Suprapubic skin (tissue), 4 donors: ENCODE data around the gene UGT2A2.

Source experiments
- POLR2A ChIP-seq, 2 donors: fragments of 450-650 bp; IDR thresholded peaks; one replicate each; pipeline ENCODE4 v1.6.1; 2017; ENCODE audit warnings: antibody characterized with exemption in 2 of 2, mild to moderate bottlenecking in 2 of 2, moderate library complexity in 2 of 2
- POLR2AphosphoS5 ChIP-seq, 3 donors: sonication (generic); formaldehyde crosslinking; IDR thresholded peaks; one replicate each; pipeline ENCODE4 v1.6.1; 2017; ENCODE audit warnings: antibody characterized with exemption in 3 of 3
- TF ChIP-seq, protein P1 (sequence below), 2 donors: fragments of 200-600 bp in 1 of 2; fragments of 450-650 bp in 1 of 2; sonication (generic) in 1 of 2; IDR thresholded peaks; one replicate each; pipeline ENCODE4 v1.5.1; 2016 to 2019; ENCODE audit warnings: antibody characterized with exemption in 2 of 2, mild to moderate bottlenecking in 1 of 2, moderate library complexity in 1 of 2

DNA sequence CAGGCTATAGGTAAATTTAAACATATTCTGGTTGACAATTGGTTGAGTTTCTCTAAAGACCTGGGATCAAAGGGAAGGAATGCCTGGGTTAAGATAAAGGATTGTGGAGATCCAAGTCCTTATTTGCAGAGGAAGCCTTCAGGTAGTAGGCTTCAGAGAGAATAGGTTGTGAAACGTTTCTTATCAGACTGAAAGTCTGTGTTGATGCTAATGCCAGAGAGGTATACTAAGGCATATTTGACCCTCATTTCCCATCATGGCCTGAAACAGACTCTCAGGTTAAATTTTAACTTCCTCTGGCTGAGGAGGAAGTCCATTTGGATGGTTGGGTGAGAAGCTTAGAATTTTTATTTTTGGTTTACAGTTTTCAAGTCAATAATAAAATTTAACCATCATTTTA is 48.1 kb downstream of the UGT2A2 start:
- TF ChIP-seq POLR2A (IDR thresholded peaks at IDR 0.05) (no peak), POLR2AphosphoS5 (IDR thresholded peaks at IDR 0.05) (no peak)
- TF ChIP-seq, protein P1, sequence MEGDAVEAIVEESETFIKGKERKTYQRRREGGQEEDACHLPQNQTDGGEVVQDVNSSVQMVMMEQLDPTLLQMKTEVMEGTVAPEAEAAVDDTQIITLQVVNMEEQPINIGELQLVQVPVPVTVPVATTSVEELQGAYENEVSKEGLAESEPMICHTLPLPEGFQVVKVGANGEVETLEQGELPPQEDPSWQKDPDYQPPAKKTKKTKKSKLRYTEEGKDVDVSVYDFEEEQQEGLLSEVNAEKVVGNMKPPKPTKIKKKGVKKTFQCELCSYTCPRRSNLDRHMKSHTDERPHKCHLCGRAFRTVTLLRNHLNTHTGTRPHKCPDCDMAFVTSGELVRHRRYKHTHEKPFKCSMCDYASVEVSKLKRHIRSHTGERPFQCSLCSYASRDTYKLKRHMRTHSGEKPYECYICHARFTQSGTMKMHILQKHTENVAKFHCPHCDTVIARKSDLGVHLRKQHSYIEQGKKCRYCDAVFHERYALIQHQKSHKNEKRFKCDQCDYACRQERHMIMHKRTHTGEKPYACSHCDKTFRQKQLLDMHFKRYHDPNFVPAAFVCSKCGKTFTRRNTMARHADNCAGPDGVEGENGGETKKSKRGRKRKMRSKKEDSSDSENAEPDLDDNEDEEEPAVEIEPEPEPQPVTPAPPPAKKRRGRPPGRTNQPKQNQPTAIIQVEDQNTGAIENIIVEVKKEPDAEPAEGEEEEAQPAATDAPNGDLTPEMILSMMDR (IDR thresholded peaks at IDR 0.05) = no peak
